GM21390 (cell line): ENCODE results near the gene HHIP.

Experiments
- ATAC-seq: cut with Tn5 transposase; IDR thresholded peaks from one replicate; pipeline ENCODE4 v1.9.1; 2021; ENCODE audit not compliant: unreplicated experiment

The HHIP gene

GRCh38 chr4:144653781-144654545 lies 8.0 kb downstream of the HHIP start:
- no peak for ATAC-seq

- ATAC-seq: no peak
Observed at GRCh38 chr4:144655491-144655890, 9.5 kb downstream of the HHIP start.

- no peak for ATAC-seq
Observed at GRCh38 chr4:144656850-144657249, 10.9 kb downstream of the HHIP start.

DNA sequence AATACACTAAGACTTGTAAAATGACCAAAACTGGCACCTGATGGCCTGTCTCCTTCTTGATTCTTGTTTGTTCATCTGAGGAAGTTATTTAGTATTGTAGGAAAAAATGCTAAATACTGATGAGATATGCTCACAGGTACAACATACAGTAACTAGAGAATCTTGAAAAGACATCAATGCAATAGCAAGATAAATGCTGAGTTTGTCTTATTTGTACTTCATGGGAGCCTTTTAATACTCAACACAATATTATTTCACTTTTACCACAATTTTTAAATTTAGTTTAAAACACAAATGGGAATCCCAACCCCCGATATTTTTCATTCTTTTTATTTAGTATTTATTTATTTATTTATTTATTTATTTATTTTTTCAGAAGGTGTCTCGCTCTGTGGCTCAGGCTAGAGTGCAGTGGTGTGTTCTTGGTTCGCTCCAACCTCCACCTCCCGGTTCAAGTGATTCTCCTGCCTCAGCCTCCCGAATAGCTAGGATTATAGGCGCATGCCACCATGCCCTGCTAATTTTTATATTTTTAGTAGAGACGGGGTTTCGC lies 12.1 kb downstream of the HHIP start:
- ATAC-seq: no peak

- ATAC-seq: no peak
Observed at GRCh38 chr4:144658903-144659302, 12.9 kb downstream of the HHIP start.

DNA sequence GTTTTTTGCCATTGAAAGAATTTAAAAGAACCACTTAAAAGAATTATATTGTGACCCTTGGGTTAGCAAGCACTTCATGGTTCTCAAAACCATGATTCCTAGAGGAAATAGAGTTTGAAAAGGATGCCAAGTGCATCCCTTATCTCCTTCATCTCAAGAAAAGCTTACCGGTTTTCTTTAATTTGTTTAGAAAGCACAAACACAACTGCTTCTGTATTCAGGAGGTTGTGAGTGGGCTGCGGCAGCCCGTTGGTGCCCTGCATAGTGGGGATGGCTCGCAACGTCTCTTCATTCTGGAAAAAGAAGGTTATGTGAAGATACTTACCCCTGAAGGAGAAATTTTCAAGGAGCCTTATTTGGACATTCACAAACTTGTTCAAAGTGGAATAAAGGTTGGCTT lies 13.5 kb downstream of the HHIP start:
- ATAC-seq: no peak

DNA sequence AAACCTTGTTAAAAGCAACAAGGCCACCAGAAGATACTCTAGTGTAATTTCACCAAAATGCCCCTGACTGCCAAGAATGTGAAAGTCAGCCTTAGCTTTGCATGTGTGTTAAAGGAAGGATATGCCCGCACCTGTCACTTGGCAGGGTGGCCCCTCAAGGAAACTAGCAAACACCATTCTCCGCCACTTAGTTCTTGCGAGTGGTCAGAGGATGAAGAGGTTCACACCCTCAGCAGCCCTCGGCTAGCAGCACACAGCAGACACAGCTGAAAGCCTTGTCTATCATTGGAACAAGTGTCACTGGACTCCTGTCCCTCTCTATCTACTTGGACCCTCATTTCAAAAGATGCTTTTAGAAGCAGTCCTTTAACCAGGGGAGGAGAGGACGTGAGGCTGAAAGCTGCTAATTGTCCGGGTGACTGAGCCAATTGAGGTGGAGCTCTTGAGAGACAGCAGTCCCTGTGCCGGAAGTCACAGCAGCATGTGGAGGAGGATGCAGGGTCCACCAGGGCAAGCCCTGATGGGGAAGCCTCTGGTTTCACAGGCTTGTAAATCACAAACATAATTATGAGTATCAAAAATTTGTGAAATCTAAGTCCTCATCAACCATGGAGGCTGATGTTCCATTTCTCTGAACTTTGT lies 18.0 kb downstream of the HHIP start:
- no peak for ATAC-seq

DNA sequence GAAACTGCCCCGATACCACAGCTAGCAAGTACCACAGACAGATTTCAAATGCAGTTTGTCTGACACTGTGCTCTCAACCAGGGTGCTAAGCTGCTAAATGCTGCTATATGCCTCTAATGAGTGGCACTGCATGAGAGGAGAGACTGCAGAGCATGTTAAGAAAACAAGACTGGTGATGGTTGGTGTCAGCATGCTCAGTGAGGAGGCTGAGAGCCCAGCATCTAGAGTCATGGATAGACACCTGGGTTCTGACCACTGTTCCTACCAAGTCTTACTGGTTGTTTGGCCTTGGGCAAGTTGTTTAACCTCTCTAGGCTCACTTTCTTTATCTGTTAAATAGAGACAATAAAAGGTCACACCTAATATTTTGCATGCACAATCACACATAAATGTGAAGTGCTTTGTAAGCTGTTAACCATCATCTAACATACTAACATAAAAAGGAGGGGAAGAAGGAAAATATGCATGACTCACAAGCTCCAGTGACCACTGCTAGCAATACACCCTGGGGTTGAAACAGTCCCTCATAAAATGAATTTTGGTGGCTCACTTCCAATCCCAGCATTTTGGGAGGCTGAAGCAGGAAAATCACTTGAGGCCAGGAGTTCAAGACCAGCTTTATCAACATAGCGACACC lies 20.7 kb downstream of the HHIP start:
- ATAC-seq: no peak

DNA sequence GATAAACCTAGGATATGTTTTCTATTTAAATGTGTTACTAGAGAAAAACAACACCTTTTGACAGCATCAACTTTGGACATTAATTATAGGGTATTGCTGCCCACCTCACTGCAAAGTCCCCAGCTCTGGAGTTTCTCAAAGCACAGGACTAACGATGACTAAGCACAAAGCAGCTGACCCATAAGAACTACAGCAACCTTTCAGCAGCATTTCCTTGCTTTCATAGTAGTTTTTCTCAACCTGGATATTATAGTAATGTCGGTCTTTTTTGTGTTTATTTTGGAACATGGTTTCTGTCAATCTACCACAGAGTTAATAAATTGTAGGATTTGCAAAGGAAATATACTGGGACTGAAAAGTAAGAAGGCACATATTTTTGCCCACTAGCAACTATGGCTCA lies 21.5 kb downstream of the HHIP start:
- ATAC-seq: no peak

GRCh38 chr4:144670776-144671175 lies 24.8 kb downstream of the HHIP start:
- no peak for ATAC-seq

DNA sequence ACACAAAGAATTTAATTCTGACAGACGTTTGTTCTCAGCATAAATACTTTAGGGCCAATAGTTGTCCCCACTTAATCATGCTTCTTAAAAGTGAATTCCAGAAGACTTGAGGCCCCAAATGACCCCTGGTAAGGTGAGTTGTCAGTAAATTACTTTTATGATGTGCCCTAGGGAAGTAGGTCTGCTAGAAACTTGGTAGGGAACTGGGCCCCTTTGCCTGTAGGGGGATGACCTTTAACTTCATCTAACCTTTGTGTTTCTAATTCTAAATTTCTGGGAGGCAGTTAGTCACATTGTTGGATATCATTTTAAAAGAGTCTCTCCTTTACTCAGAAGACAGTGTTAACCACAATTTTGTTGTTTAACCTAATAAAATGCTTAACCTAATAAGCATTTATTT lies 28.8 kb downstream of the HHIP start:
- ATAC-seq: no peak

DNA sequence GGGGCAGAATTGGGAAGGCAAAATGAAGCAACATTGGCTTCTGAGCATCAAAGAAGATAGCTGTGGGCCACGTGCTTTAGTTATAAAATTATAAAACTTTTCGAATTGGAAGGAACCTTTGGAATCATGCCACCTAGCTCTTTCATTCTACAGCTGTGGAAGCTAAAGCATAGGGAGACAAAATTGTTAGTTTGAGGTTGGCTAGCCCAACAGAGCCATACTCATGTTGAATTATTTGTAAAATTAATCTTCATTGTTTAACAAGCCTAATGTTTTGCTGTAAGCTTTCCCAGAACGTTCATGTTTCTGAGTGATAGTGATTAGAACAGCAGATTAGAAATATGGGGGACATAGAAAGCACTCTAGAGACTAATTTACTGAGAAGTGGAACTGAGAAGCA lies 35.9 kb downstream of the HHIP start:
- ATAC-seq: no peak

- no peak for ATAC-seq
Observed at GRCh38 chr4:144683516-144683915, 37.6 kb downstream of the HHIP start.

- no peak for ATAC-seq
Observed at GRCh38 chr4:144685911-144686310, 40.0 kb downstream of the HHIP start.

GRCh38 chr4:144686921-144687320 lies 41.0 kb downstream of the HHIP start:
- ATAC-seq: no peak

DNA sequence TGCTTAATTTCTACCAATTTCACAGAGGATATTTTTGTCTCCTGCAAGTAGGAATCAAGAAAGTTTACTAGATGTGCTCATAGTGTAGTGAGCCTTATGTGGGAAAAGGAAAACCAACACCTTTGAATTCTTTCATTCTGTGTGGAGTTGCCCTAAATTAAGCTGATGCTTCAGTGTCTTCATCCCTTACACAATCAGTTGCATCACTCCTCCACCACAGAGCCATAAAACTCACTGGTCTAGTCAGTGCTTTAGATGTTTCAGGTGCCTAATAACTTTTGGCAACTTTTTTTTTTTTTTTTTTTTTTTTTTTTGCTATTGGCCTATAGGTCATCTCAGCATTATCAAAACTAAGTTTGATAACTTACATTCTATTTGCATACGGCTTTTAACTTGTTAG lies 41.5 kb downstream of the HHIP start:
- ATAC-seq: no peak

DNA sequence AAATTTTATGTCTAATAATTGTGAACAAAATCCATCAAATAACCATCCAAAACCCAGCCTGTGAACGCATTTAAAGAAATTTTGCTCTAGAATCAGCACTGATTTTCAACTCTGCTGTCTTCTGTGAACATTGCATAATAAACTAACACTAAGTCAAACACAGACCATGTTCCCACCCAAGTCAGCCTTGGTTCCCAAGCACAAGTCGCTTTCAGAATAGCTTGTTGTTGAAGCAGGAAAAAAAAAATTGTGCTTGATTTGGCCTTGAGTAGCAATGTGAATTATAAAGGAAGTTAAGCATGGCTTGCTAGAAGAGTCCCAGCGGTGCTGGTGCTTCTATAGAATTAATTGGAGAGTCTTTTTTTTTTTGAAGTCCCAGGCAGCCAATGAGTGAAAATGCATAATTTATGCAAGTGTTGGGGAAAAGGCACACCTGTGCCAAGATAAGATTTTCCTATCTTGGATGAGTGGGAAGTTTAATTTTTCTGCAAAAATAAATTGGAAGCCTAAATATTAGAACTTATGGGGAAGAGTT lies 42.1 kb downstream of the HHIP start:
- ATAC-seq: no peak

- no peak for ATAC-seq
Observed at GRCh38 chr4:144689125-144689524, 43.2 kb downstream of the HHIP start.

GRCh38 chr4:144695721-144696120 lies 49.8 kb downstream of the HHIP start:
- no peak for ATAC-seq

DNA sequence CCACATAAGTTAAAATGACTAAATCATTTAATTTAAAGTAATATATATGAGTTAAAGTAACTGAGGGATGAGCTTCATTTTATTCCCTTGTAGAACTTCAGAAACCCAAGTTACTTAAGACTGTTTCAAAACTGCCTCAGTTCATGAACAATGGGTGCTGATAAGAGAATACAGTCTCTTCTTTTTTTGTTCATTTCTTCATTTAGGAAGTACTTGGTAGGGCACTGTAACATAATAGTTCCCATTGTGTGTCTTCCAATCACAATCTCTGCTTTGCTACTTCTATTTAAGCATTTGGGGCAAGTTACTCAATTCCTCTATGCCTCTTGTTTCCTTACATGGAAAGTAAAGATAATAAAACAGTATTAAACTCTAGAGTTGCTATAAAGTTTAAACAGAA lies 50.4 kb downstream of the HHIP start:
- ATAC-seq: no peak

DNA sequence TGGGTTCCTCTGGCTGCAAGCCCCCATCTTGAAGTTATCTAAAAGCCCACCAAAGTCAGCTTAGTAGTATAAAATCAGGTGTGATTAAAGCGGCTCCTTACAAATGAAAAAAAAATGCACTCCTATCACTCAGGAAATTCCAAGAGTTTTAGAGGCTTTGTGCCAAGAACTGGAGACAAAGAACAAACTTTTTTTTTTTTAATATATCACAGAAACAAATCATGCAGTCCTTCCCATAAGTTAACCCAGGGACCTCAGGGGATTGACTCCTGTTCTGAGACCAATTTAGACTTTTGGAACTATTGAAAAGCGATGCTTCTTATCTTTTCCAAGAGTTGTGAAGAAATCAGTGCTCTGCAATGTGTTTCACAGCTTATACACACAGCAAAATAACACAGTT lies 53.6 kb downstream of the HHIP start:
- no peak for ATAC-seq
